Liver (tissue), 9 donors: Measurements from ENCODE around the gene ABLIM3. TPM values are rescaled to one million over a fixed set of nuclear protein-coding genes. Genes with fewer than 3 reads are reported as not detected.
A peak's percentile ranks its signal among the peaks of the same experiment; 100 is the strongest.

Source experiments
- DNase-seq: peaks from one replicate; pipeline ENCODE4 v3.0.0-alpha.2; 2017; ENCODE audit warnings: low spot score
- H3K27ac ChIP-seq, 2 donors: one replicate each; pipeline ENCODE4 v1.7.0; 2013; ENCODE audit warnings: inconsistent platforms in 2 of 2, low read length in 2 of 2, control low read depth in 1 of 2, low read depth in 1 of 2, mild to moderate bottlenecking in 1 of 2
- H3K27me3 ChIP-seq, 4 donors: one replicate each; pipeline versions ENCODE4 v1.6.1 to v1.7.0; 2013; ENCODE audit warnings: low read length in 3 of 4, inconsistent platforms in 1 of 4, mild to moderate bottlenecking in 1 of 4, moderate library complexity in 1 of 4; ENCODE audit not compliant: control insufficient read depth in 4 of 4, insufficient read depth in 4 of 4
- H3K36me3 ChIP-seq, 4 donors: one replicate each; pipeline versions ENCODE4 v1.6.1 to v1.7.0; 2013; ENCODE audit warnings: low read length in 3 of 4, mild to moderate bottlenecking in 3 of 4, low read depth in 1 of 4, moderate library complexity in 1 of 4; ENCODE audit not compliant: control insufficient read depth in 4 of 4, insufficient read depth in 3 of 4
- H3K4me1 ChIP-seq, 4 donors: one replicate each; pipeline versions ENCODE4 v1.6.1 to v1.7.0; 2013; ENCODE audit warnings: low read length in 3 of 4, mild to moderate bottlenecking in 3 of 4, moderate library complexity in 1 of 4; ENCODE audit not compliant: control insufficient read depth in 4 of 4, insufficient read depth in 4 of 4
- H3K4me3 ChIP-seq, 3 donors: one replicate each; pipeline versions ENCODE4 v1.6.1 to v1.7.0; 2013; ENCODE audit warnings: low read length in 3 of 3, control low read depth in 1 of 3, low read depth in 1 of 3, mild to moderate bottlenecking in 1 of 3
- H3K9ac ChIP-seq, 2 donors: one replicate each; pipeline ENCODE4 v1.7.0; 2013; ENCODE audit warnings: low read length in 2 of 2, mild to moderate bottlenecking in 2 of 2, moderate library complexity in 2 of 2, control low read depth in 1 of 2, low read depth in 1 of 2
- H3K9me3 ChIP-seq, 4 donors: one replicate each; pipeline versions ENCODE4 v1.6.1 to v1.7.0; 2013; ENCODE audit warnings: low read length in 3 of 4; ENCODE audit not compliant: control insufficient read depth in 4 of 4
- ATF3 ChIP-seq: IDR thresholded peaks from 2 replicates; pipeline ENCODE4 v1.6.1; 2016; ENCODE audit warnings: antibody characterized with exemption
- CTCF ChIP-seq: fragments of 150-350 bp; IDR thresholded peaks from 2 replicates; pipeline ENCODE4 v1.5.1; 2017; ENCODE audit warnings: improper control_type of control experiment, low read depth, low read length; ENCODE audit not compliant: missing input control
- EGR1 ChIP-seq, 2 donors: IDR thresholded peaks; 2 replicates each; pipeline ENCODE4 v1.6.1; 2016 to 2018; ENCODE audit warnings: antibody characterized with exemption in 2 of 2, low read depth in 2 of 2
- FOXA1 ChIP-seq: IDR thresholded peaks from 2 replicates; pipeline ENCODE4 v1.6.1; 2016; ENCODE audit warnings: antibody characterized with exemption
- FOXA2 ChIP-seq: IDR thresholded peaks from 2 replicates; pipeline ENCODE4 v1.6.1; 2016; ENCODE audit warnings: antibody characterized with exemption
- GABPA ChIP-seq, 2 donors: IDR thresholded peaks in 1 of 2; conservative IDR thresholded peaks in 1 of 2; 2 replicates each; pipeline ENCODE4 v1.6.1; 2016; ENCODE audit warnings: antibody characterized with exemption in 2 of 2, mild to moderate bottlenecking in 1 of 2, moderate library complexity in 1 of 2
- HNF4A ChIP-seq, 2 donors: conservative IDR thresholded peaks; 2 replicates each; pipeline ENCODE4 v1.6.1; 2016; ENCODE audit warnings: antibody characterized with exemption in 2 of 2, mild to moderate bottlenecking in 2 of 2
- HNF4G ChIP-seq: IDR thresholded peaks from 2 replicates; pipeline ENCODE4 v1.6.1; 2016; ENCODE audit warnings: antibody characterized with exemption
- JUND ChIP-seq, 2 donors: IDR thresholded peaks; 2 replicates each; pipeline ENCODE4 v1.6.1; 2016; ENCODE audit warnings: antibody characterized with exemption in 2 of 2
- MAX ChIP-seq: IDR thresholded peaks from 2 replicates; pipeline ENCODE4 v1.6.1; 2016; ENCODE audit warnings: antibody characterized with exemption
- NR2F2 ChIP-seq: IDR thresholded peaks from 2 replicates; pipeline ENCODE4 v1.6.1; 2016; ENCODE audit warnings: antibody characterized with exemption
- RAD21 ChIP-seq, 2 donors: IDR thresholded peaks; 2 replicates each; pipeline ENCODE4 v1.6.1; 2016; ENCODE audit warnings: antibody characterized with exemption in 2 of 2, mild to moderate bottlenecking in 2 of 2
- REST ChIP-seq: IDR thresholded peaks from 2 replicates; pipeline ENCODE4 v1.6.1; 2016; ENCODE audit warnings: antibody characterized with exemption, mild to moderate bottlenecking
- RXRA ChIP-seq, 2 donors: IDR thresholded peaks; 2 replicates each; pipeline ENCODE4 v1.6.1; 2017 to 2018; ENCODE audit warnings: antibody characterized with exemption in 2 of 2, mild to moderate bottlenecking in 1 of 2
- SP1 ChIP-seq: IDR thresholded peaks from 2 replicates; pipeline ENCODE4 v1.6.1; 2018; ENCODE audit warnings: antibody characterized with exemption, mild to moderate bottlenecking
- TAF1 ChIP-seq: conservative IDR thresholded peaks from 2 replicates; pipeline ENCODE4 v1.6.1; 2016; ENCODE audit warnings: antibody characterized with exemption, mild to moderate bottlenecking
- YY1 ChIP-seq: IDR thresholded peaks from 2 replicates; pipeline ENCODE4 v1.6.1; 2016; ENCODE audit warnings: antibody characterized with exemption, mild to moderate bottlenecking
- ZBTB33 ChIP-seq: IDR thresholded peaks from 2 replicates; pipeline ENCODE4 v1.6.1; 2016; ENCODE audit warnings: antibody characterized with exemption
- WGBS: extraction: QIAGEN DNeasy Blood & Tissue Kit; methylation state at CpG from one replicate; pipeline ENCODE4 v1.1.7; 2013; 5-methylcytosine and 5-hydroxymethylcytosine counted together
- polyA plus RNA-seq, 2 donors: library from polyadenylated mRNA; stranded (reverse) in 1 of 2; unstranded in 1 of 2; fragments of 200-250 nt in 1 of 2; fragments of >200 nt in 1 of 2; fragmentation: Nextera tagmentation in 1 of 2; extraction: Ambion mirVana in 1 of 2; gene quantifications; one replicate each; pipeline versions ENCODE4 v1.2.1 to v1.2.3, GENCODE V29; 2013 to 2015
- total RNA-seq, 2 donors: library from RNA; depleted of rRNA; stranded (reverse); fragments of >200 nt; gene quantifications; one replicate each; pipeline ENCODE4 v1.2.3, GENCODE V29; 2014
- donor health status: healthy.
- donor health status: healthy.
- donor health status: healthy.
- donor health status: healthy.
- donor health status: healthy.

Gene ABLIM3
- total and polyA plus RNA-seq, 4 donors = 6.8 to 131 (median 43.1) TPM

- H3K4me1 ChIP-seq = peaks cover 16 to 84% (median 38%) of the 10 kb centered on the region in 4 donors
- H3K27me3 ChIP-seq = no peaks in the 10 kb centered on the region
- no peaks in the 10 kb centered on the region for H3K9me3 ChIP-seq
- H3K27ac ChIP-seq = peak overlapping the region; percentile 89 to 96
- H3K36me3 ChIP-seq = no peaks in the 10 kb centered on the region
- WGBS = 31% methylated on average over 3 of the region's 3 CpGs
- H3K4me3 ChIP-seq = no peak overlapping the region
- peak overlapping the region; percentile 59 to 69 for H3K9ac ChIP-seq
- TF ChIP-seq HNF4G (no peak), HNF4A (conservative IDR thresholded peaks at IDR 0.05) (no peak), FOXA1 (peak; percentile 7), RAD21 (IDR thresholded peaks at IDR 0.05) (peak; percentile 73 to 76), NR2F2 (no peak), CTCF (peak; percentile 70), TAF1 (peak; percentile 49)
- no peak for DNase-seq
Observed at GRCh38 chr5:149151717-149152116, 10.4 kb downstream of the ABLIM3 start.

GRCh38 chr5:149152317-149152746 lies 11.0 kb downstream of the ABLIM3 start:
- H3K4me1 ChIP-seq = peaks cover 20 to 89% (median 42%) of the 10 kb centered on the region in 4 donors
- no peak overlapping the region for H3K4me3 ChIP-seq
- TF ChIP-seq NR2F2 (peak; percentile 97), REST (peak; percentile 72), HNF4A (conservative IDR thresholded peaks at IDR 0.05) (peak; percentile 88 to 91), MAX (peak; percentile 83), SP1 (peak; percentile 98), CTCF (no peak), FOXA2 (peak; percentile 84), RXRA (IDR thresholded peaks at IDR 0.05) (peak; percentile 98), FOXA1 (peak; percentile 72), RAD21 (IDR thresholded peaks at IDR 0.05) (peak; percentile 24 to 58), ATF3 (peak; percentile 91), ZBTB33 (peak; percentile 82), HNF4G (peak; percentile 59), GABPA (IDR thresholded peaks at IDR 0.05 in 1 of 2, conservative IDR thresholded peaks at IDR 0.05 in 1 of 2) (peak; percentile 81 to 90), TAF1 (no peak), JUND (IDR thresholded peaks at IDR 0.05) (peak; percentile 99), YY1 (peak; percentile 42), EGR1 (IDR thresholded peaks at IDR 0.05; ENCODE audit: low read depth in 2 of 2) (peak; percentile 21 to 69)
- H3K9ac ChIP-seq = peak overlapping the region in 1 of 2 donors; percentile 59
- peak overlapping the region; percentile 89 to 96 for H3K27ac ChIP-seq
- 21% methylated on average over 2 of the region's 2 CpGs for WGBS
- no peak for DNase-seq
- no peaks in the 10 kb centered on the region for H3K36me3 ChIP-seq
- H3K9me3 ChIP-seq = no peaks in the 10 kb centered on the region
- no peaks in the 10 kb centered on the region for H3K27me3 ChIP-seq
